A549 (cell line): ENCODE measurements around the gene UMODL1. TPM values are rescaled to one million over a fixed set of nuclear protein-coding genes. Genes with fewer than 3 reads are reported as not detected.

Source experiments
- ATAC-seq, 2 experiments: fragments of 200-7000 bp in 1 of 2; fragments of >200 bp in 1 of 2; cut with Nextera tagmentation in 1 of 2; cut with Tn5 transposase in 1 of 2; 3 replicates each; pipeline versions ENCODE4 v1.8.0 to v1.9.1; 2018 to 2020; ENCODE audit warnings: mild to moderate bottlenecking in 1 of 2, moderate library complexity in 1 of 2
- CTCF ChIA-PET: fragments of 300-600 bp; sonication (Branson Sonifier 250); formaldehyde crosslinking; extraction: SDS; loops from one replicate; lab custom pipeline; 2021; ENCODE audit warnings: antibody characterized with exemption, inconsistent platforms; lab: Yijun Ruan, JAX
- POLR2A ChIA-PET: fragments of 350-600 bp; formaldehyde crosslinking; extraction: SDS; loops from one replicate; lab custom pipeline; 2021; ENCODE audit warnings: antibody characterized with exemption, inconsistent platforms; lab: Yijun Ruan, JAX
- DNase-seq, 2 experiments: peaks; one replicate each; pipeline versions ENCODE4 v3.0.0 to v3.0.0-alpha.2; 2011 to 2016; ENCODE audit warnings: low read depth in 1 of 2, low spot score in 1 of 2
- FAIRE-seq: peaks from 2 replicates; lab custom pipeline; 2011; peaks lifted over from hg19 to GRCh38; lab: Jason Lieb, UNC
- H3K27ac ChIP-seq, 2 experiments: fragments of >200 bp; sonication (Bioruptor Twin); formaldehyde crosslinking; 3 replicates each; pipeline ENCODE4 v1.5.1; 2016 to 2017
- H3K4me1 ChIP-seq: fragments of >200 bp; sonication (Bioruptor Twin); formaldehyde crosslinking; 3 replicates; pipeline ENCODE4 v1.6.1; 2016
- H3K4me2 ChIP-seq: fragments of >200 bp; sonication (Bioruptor Twin); formaldehyde crosslinking; 3 replicates; pipeline ENCODE4 v1.6.1; 2016
- H3K4me3 ChIP-seq: fragments of >200 bp; sonication (Bioruptor Twin); formaldehyde crosslinking; 3 replicates; pipeline ENCODE4 v1.5.1; 2016
- H3K9me3 ChIP-seq: fragments of >200 bp; sonication (Bioruptor Twin); formaldehyde crosslinking; 3 replicates; pipeline ENCODE4 v1.6.1; 2016
- CBX2 ChIP-seq: fragments of 200-600 bp; sonication (generic); IDR thresholded peaks from 2 replicates; pipeline ENCODE4 v1.6.1; 2016; ENCODE audit warnings: low read depth, mild to moderate bottlenecking, borderline replicate concordance
- CBX8 ChIP-seq: fragments of 200-600 bp; sonication (generic); IDR thresholded peaks from 2 replicates; pipeline ENCODE4 v1.6.1; 2016
- CEBPB ChIP-seq, 2 experiments: fragments of >200 bp in 1 of 2; sonication (Bioruptor Twin) in 1 of 2; formaldehyde crosslinking in 1 of 2; IDR thresholded peaks; 2 replicates each; pipeline ENCODE4 v1.6.1; 2012 to 2016
- E2F6 ChIP-seq: IDR thresholded peaks from 2 replicates; pipeline ENCODE4 v1.6.1; 2012; ENCODE audit warnings: low read depth, borderline replicate concordance
- EHMT2 ChIP-seq: fragments of 200-600 bp; sonication (generic); IDR thresholded peaks from 2 replicates; pipeline ENCODE4 v1.6.1; 2016; ENCODE audit warnings: antibody characterized with exemption, low read depth, mild to moderate bottlenecking, moderate library complexity
- ELK1 ChIP-seq: fragments of 150-350 bp; IDR thresholded peaks from 2 replicates; pipeline ENCODE4 v1.6.1; 2014; ENCODE audit warnings: low read depth, mild to moderate bottlenecking, low read length
- ESRRA ChIP-seq: fragments of 150-350 bp; IDR thresholded peaks from 2 replicates; pipeline ENCODE4 v1.6.1; 2014; ENCODE audit warnings: mild to moderate bottlenecking, low read length, borderline replicate concordance
- HES2 ChIP-seq: fragments of >200 bp; sonication (Bioruptor Twin); formaldehyde crosslinking; IDR thresholded peaks from 2 replicates; pipeline ENCODE4 v1.6.1; 2016
- HEYL ChIP-seq: fragments of 250-450 bp; sonication (Bioruptor Pico); IDR thresholded peaks from 2 replicates; pipeline ENCODE4 v1.8.0; 2021; ENCODE audit warnings: mild to moderate bottlenecking, moderate library complexity
- HOXA7 ChIP-seq: fragments of 250-450 bp; sonication (Bioruptor Pico); IDR thresholded peaks from 2 replicates; pipeline ENCODE4 v1.5.0; 2020; ENCODE audit warnings: mild to moderate bottlenecking, moderate library complexity
- JUNB ChIP-seq: fragments of >200 bp; sonication (Bioruptor Twin); formaldehyde crosslinking; IDR thresholded peaks from 2 replicates; pipeline ENCODE4 v1.6.1; 2016
- MAFK ChIP-seq: fragments of 450-650 bp; IDR thresholded peaks from 2 replicates; pipeline ENCODE4 v1.6.1; 2014; ENCODE audit not compliant: partially characterized antibody
- MYC ChIP-seq: IDR thresholded peaks from 2 replicates; pipeline ENCODE4 v1.6.1; 2012; ENCODE audit warnings: mild to moderate bottlenecking, inconsistent platforms, low read length, improper control_type of control experiment, borderline replicate concordance
- PBX3 ChIP-seq: IDR thresholded peaks from 2 replicates; pipeline ENCODE4 v1.6.1; 2012
- POLR2A ChIP-seq: IDR thresholded peaks from 2 replicates; pipeline ENCODE4 v1.6.1; 2012; ENCODE audit warnings: mild to moderate bottlenecking, low read length
- RAD21 ChIP-seq, 2 experiments: fragments of >200 bp in 1 of 2; sonication (Bioruptor Twin) in 1 of 2; formaldehyde crosslinking in 1 of 2; IDR thresholded peaks in 1 of 2; conservative IDR thresholded peaks in 1 of 2; 2 replicates in 1 of 2; 3 replicates in 1 of 2; pipeline ENCODE4 v1.6.1; 2012 to 2018; ENCODE audit warnings: inconsistent platforms in 1 of 2
- RARB ChIP-seq: fragments of 250-450 bp; sonication (Bioruptor Pico); IDR thresholded peaks from 2 replicates; pipeline ENCODE4 v1.8.0; 2021; ENCODE audit warnings: mild to moderate bottlenecking, moderate library complexity
- REST ChIP-seq: fragments of 200-600 bp; sonication (generic); IDR thresholded peaks from 2 replicates; pipeline ENCODE4 v1.6.1; 2016; ENCODE audit warnings: antibody characterized with exemption, mild to moderate bottlenecking, moderate library complexity
- RFX5 ChIP-seq: fragments of 450-650 bp; IDR thresholded peaks from 2 replicates; pipeline ENCODE4 v1.7.1; 2014; ENCODE audit warnings: antibody characterized with exemption, mild to moderate bottlenecking, moderate library complexity
- RNF2 ChIP-seq: fragments of 200-600 bp; sonication (generic); IDR thresholded peaks from 2 replicates; pipeline ENCODE4 v1.6.1; 2016; ENCODE audit warnings: low read depth, mild to moderate bottlenecking, antibody characterized with exemption, moderate library complexity, borderline replicate concordance
- SMC3 ChIP-seq: fragments of >200 bp; sonication (Bioruptor Twin); formaldehyde crosslinking; IDR thresholded peaks from 3 replicates; pipeline ENCODE4 v1.6.1; 2018; ENCODE audit warnings: inconsistent platforms
- TP53 ChIP-seq: fragments of 250-450 bp; sonication (Bioruptor Pico); IDR thresholded peaks from 2 replicates; pipeline ENCODE4 v1.5.0; 2021; ENCODE audit warnings: mild to moderate bottlenecking, moderate library complexity
- ZC3H11A ChIP-seq: fragments of 450-650 bp; IDR thresholded peaks from 2 replicates; pipeline ENCODE4 v1.6.1; 2014; ENCODE audit warnings: antibody characterized with exemption, mild to moderate bottlenecking
- ZSCAN20 ChIP-seq: fragments of 250-450 bp; sonication (Bioruptor Pico); IDR thresholded peaks from 2 replicates; pipeline ENCODE4 v1.8.0; 2022; ENCODE audit warnings: mild to moderate bottlenecking, moderate library complexity
- WGBS: methylation state at CpG from one replicate; pipeline ENCODE4 v1.1.6; 2017; ENCODE audit errors: missing lambda C conversion rate; 5-methylcytosine and 5-hydroxymethylcytosine counted together
- polyA plus RNA-seq, 4 experiments: library from polyadenylated mRNA; depleted of rRNA in 3 of 4; stranded (reverse); fragments of >200 nt; fragmentation: RNase III in 1 of 4; extraction: RNeasy Plus Mini Kit Qiagen cat#74134 plus additional on column Dnase treatment in 1 of 4; gene quantifications; 2 replicates in 3 of 4; 3 replicates in 1 of 4; pipeline ENCODE4 v1.2.3, GENCODE V29; 2011 to 2017
- TF ChIP-seq, protein P1 (sequence below): fragments of >200 bp; sonication (Bioruptor Twin); formaldehyde crosslinking; IDR thresholded peaks from 3 replicates; pipeline ENCODE4 v1.6.1; 2016
- TF ChIP-seq, protein P2 (sequence below): fragments of 450-650 bp; IDR thresholded peaks from 2 replicates; pipeline ENCODE4 v1.6.1; 2014; ENCODE audit warnings: antibody characterized with exemption

Gene UMODL1
- polyA plus RNA-seq, 2 of the 4 experiments (the other 2 are of a cell fraction), result not detected

DNA sequence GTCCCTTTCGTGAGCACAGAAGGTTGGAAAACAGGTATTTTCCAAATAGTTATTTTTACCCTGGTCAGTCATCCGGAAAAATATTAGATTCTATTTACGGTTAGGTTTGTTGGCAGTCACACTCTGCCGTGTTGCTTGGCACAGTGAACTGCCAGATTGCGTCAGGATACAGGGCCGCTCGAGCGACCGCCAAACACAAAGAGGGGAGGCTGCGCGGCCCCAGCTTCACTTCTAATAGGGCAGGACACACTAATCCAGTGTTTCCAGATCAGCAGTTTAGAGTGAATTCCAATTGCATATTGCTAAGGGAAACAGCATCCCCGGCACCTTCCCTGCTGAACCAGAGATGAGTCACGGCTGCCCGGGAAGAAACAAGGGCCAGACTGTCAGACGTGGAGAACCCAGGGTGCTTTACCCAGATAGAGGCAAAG is 22.9 kb downstream of the UMODL1 start:
- peak in 1 of 2 experiments; percentile 8 for DNase-seq
- peaks cover 11% of the 10 kb centered on the region for H3K4me1 ChIP-seq
- H3K9me3 ChIP-seq, result 0 out of 3 replicates have a peak, but pooled peaks cover 3% of the 10 kb centered on the region
- no peak overlapping the region for H3K4me2 ChIP-seq
- no peak for ATAC-seq
- ChIA-PET CTCF (interaction anchor here (0.8 to 2.7 kb wide), 2 partner anchors 13 to 277 kb away, joined by 6 to 18 read pairs; no protein-coding TSS in a partner anchor), POLR2A (no interaction called here)
- WGBS, result 79% methylated on average over 12 of the region's 15 CpGs
- no peak overlapping the region for H3K27ac ChIP-seq
- TF ChIP-seq, protein P1, sequence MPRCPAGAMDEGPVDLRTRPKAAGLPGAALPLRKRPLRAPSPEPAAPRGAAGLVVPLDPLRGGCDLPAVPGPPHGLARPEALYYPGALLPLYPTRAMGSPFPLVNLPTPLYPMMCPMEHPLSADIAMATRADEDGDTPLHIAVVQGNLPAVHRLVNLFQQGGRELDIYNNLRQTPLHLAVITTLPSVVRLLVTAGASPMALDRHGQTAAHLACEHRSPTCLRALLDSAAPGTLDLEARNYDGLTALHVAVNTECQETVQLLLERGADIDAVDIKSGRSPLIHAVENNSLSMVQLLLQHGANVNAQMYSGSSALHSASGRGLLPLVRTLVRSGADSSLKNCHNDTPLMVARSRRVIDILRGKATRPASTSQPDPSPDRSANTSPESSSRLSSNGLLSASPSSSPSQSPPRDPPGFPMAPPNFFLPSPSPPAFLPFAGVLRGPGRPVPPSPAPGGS, result no peak
- TF ChIP-seq SMC3, result no peak
- no peak for TF ChIP-seq REST
- no peak for TF ChIP-seq RNF2
- no peak for TF ChIP-seq E2F6
- TF ChIP-seq HEYL (CRISPR knock-in tag), result no peak
- TF ChIP-seq RARB (CRISPR knock-in tag), result no peak
- TF ChIP-seq ZSCAN20 (CRISPR knock-in tag), result no peak
- TF ChIP-seq EHMT2, result no peak
- TF ChIP-seq, all 56 proteins: peak for 0
- H3K4me3 ChIP-seq, result no peak overlapping the region
- FAIRE-seq, result no peak

DNA sequence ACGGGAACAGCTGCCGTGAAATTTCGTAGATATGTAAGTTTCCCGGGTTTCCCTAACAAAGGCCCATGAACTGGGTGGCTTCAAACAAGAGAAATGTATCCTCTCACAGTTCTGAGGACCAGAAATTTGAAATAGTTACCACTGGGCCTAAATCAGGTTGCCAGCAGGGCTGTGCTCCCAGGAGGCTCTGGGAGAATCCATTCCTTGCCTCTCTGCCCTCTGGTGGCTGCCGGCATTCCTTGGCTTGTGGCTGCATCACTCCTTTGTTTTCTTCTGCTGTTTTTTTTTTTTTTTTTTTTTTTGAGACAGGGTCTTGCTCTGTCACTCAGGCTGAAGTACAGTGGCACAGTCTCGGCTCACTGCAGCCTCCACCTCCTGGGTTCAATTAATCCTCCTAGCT is 23.7 kb downstream of the UMODL1 start:
- no peak for TF ChIP-seq HOXA7 (CRISPR knock-in tag)
- TF ChIP-seq ZSCAN20 (CRISPR knock-in tag), result no peak
- TF ChIP-seq JUNB, result no peak
- TF ChIP-seq, protein P2, sequence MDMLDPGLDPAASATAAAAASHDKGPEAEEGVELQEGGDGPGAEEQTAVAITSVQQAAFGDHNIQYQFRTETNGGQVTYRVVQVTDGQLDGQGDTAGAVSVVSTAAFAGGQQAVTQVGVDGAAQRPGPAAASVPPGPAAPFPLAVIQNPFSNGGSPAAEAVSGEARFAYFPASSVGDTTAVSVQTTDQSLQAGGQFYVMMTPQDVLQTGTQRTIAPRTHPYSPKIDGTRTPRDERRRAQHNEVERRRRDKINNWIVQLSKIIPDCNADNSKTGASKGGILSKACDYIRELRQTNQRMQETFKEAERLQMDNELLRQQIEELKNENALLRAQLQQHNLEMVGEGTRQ, result no peak
- no peak for TF ChIP-seq RAD21 (conservative IDR thresholded peaks at IDR 0.05 in 1 of 2, IDR thresholded peaks at IDR 0.05 in 1 of 2)
- no peak for TF ChIP-seq MAFK
- no peak for TF ChIP-seq RNF2
- TF ChIP-seq ZC3H11A, result no peak
- no peak for TF ChIP-seq CBX2
- TF ChIP-seq POLR2A, result no peak
- TF ChIP-seq RFX5, result no peak
- TF ChIP-seq MYC, result no peak
- no peak for TF ChIP-seq HES2
- no peak for TF ChIP-seq ELK1
- no peak for TF ChIP-seq CBX8
- TF ChIP-seq PBX3, result no peak
- no peak for TF ChIP-seq ESRRA
- no peak for TF ChIP-seq CEBPB (IDR thresholded peaks at IDR 0.05)
- no peak for TF ChIP-seq TP53 (CRISPR knock-in tag)
- TF ChIP-seq, all 56 proteins: peak for 0
- Histone ChIP-seq H3K27ac (no peak overlapping the region), H3K4me3 (no peak overlapping the region), H3K4me2 (no peak overlapping the region), H3K9me3 (0 out of 3 replicates have a peak, but pooled peaks cover 3% of the 10 kb centered on the region), H3K4me1 (peaks cover 11% of the 10 kb centered on the region)
- WGBS, result 86% methylated on average over 5 of the region's 6 CpGs
- no peak for DNase-seq
- no peak for ATAC-seq
- ChIA-PET CTCF (interaction anchor here (0.5 to 5.1 kb wide), 4 partner anchors 13 to 713 kb away, joined by 3 to 38 read pairs (median 5); no protein-coding TSS in a partner anchor), POLR2A (no interaction called here)
- FAIRE-seq, result no peak
